Ascending aorta (tissue), 2 donors: ENCODE measurements around the gene ADORA3. TPM values are rescaled to one million over a fixed set of nuclear protein-coding genes. Genes with fewer than 3 reads are reported as not detected.

Source experiments
- DNase-seq, 2 donors: peaks; one replicate each; pipeline ENCODE4 v3.0.0-alpha.2; 2019; ENCODE audit warnings: low spot score in 2 of 2
- H3K27ac ChIP-seq, 2 donors: fragments of 200-600 bp; sonication (generic); one replicate each; pipeline ENCODE4 v1.5.1; 2016 to 2017; ENCODE audit warnings: mild to moderate bottlenecking in 1 of 2
- H3K27me3 ChIP-seq: fragments of 200-600 bp; sonication (generic); one replicate; pipeline ENCODE4 v1.5.1; 2017
- H3K36me3 ChIP-seq, 2 donors: fragments of 200-600 bp; sonication (generic); one replicate each; pipeline ENCODE4 v1.5.1; 2016
- H3K4me1 ChIP-seq, 2 donors: fragments of 200-600 bp; sonication (generic); one replicate each; pipeline ENCODE4 v1.5.1; 2016 to 2017; ENCODE audit warnings: mild to moderate bottlenecking in 1 of 2
- H3K4me3 ChIP-seq, 2 donors: fragments of 200-600 bp; sonication (generic); one replicate each; pipeline ENCODE4 v1.5.1; 2016 to 2017; ENCODE audit warnings: mild to moderate bottlenecking in 1 of 2
- H3K9me3 ChIP-seq, 2 donors: fragments of 200-600 bp; sonication (generic); one replicate each; pipeline ENCODE4 v1.5.1; 2016
- CTCF ChIP-seq, 3 experiments: fragments of 200-600 bp in 2 of 3; fragments of 450-650 bp in 1 of 3; sonication (generic) in 2 of 3; IDR thresholded peaks; one replicate each; pipeline ENCODE4 v1.5.1; 2016 to 2019; ENCODE audit warnings: antibody characterized with exemption in 3 of 3, mild to moderate bottlenecking in 1 of 3, moderate library complexity in 1 of 3
- intact Hi-C: fragments of 100-400 bp; cut with DNase I; formaldehyde crosslinking; loops from one replicate; pipeline ENCODE4 v1.15.1; 2023
- total RNA-seq: library from RNA; depleted of rRNA; stranded (reverse); fragments of >200 nt; gene quantifications from one replicate; pipeline ENCODE4 v1.1.0, GENCODE V29; 2016

ADORA3 gene
- total RNA-seq, 1 donor from 2014 or later, result 3.6 TPM

- H3K36me3 ChIP-seq, result no peaks in the 10 kb centered on the region
- TF ChIP-seq CTCF (IDR thresholded peaks at IDR 0.05), result no peak
- no peak overlapping the region for H3K27ac ChIP-seq
- DNase-seq, result no peak
- no peaks in the 10 kb centered on the region for H3K9me3 ChIP-seq
- peaks cover 0 to 20% of the 10 kb centered on the region in 2 donors for H3K4me1 ChIP-seq
- H3K27me3 ChIP-seq, result no peaks in the 10 kb centered on the region
- no peak overlapping the region for H3K4me3 ChIP-seq
- intact Hi-C loops, result no loop called here
Observed at GRCh38 chr1:111517469-111518225, 14.2 kb upstream of the ADORA3 start.

GRCh38 chr1:111516005-111516535, 12.6 kb upstream of the ADORA3 start:
- no peaks in the 10 kb centered on the region for H3K36me3 ChIP-seq
- H3K27ac ChIP-seq, result peak overlapping the region; percentile 78
- TF ChIP-seq CTCF (IDR thresholded peaks at IDR 0.05), result peak; percentile 29 to 43 (median 35)
- peaks cover 0 to 20% of the 10 kb centered on the region in 2 donors for H3K4me1 ChIP-seq
- no peaks in the 10 kb centered on the region for H3K9me3 ChIP-seq
- peak overlapping the region; percentile 37 to 59 for H3K4me3 ChIP-seq
- DNase-seq, result peak in 1 of 2 donors; percentile 75
- no peaks in the 10 kb centered on the region for H3K27me3 ChIP-seq
- intact Hi-C loops, result no loop called here

- peaks cover 0 to 20% of the 10 kb centered on the region in 2 donors for H3K4me1 ChIP-seq
- H3K9me3 ChIP-seq, result no peaks in the 10 kb centered on the region
- H3K27me3 ChIP-seq, result no peaks in the 10 kb centered on the region
- intact Hi-C loops, result no loop called here
- DNase-seq, result peak; percentile 35 to 87
- H3K36me3 ChIP-seq, result no peaks in the 10 kb centered on the region
- H3K4me3 ChIP-seq, result peak overlapping the region; percentile 37 to 59
- no peak for TF ChIP-seq CTCF (IDR thresholded peaks at IDR 0.05)
- peak overlapping the region; percentile 78 for H3K27ac ChIP-seq
Observed at GRCh38 chr1:111515291-111516004, 12.0 kb upstream of the ADORA3 start.

GRCh38 chr1:111513410-111514020, 10.1 kb upstream of the ADORA3 start:
- H3K4me1 ChIP-seq, result peaks cover 5 to 36% of the 10 kb centered on the region in 2 donors
- DNase-seq, result no peak
- H3K27me3 ChIP-seq, result no peaks in the 10 kb centered on the region
- TF ChIP-seq CTCF (IDR thresholded peaks at IDR 0.05), result no peak
- no peaks in the 10 kb centered on the region for H3K36me3 ChIP-seq
- no peaks in the 10 kb centered on the region for H3K9me3 ChIP-seq
- H3K27ac ChIP-seq, result peak overlapping the region; percentile 7 to 10
- intact Hi-C loops, result no loop called here
- H3K4me3 ChIP-seq, result no peak overlapping the region

- H3K4me1 ChIP-seq, result peaks cover 5 to 39% of the 10 kb centered on the region in 2 donors
- H3K9me3 ChIP-seq, result no peaks in the 10 kb centered on the region
- DNase-seq, result no peak
- H3K27ac ChIP-seq, result peak overlapping the region; percentile 7 to 10
- no peak overlapping the region for H3K4me3 ChIP-seq
- no peaks in the 10 kb centered on the region for H3K27me3 ChIP-seq
- intact Hi-C loops, result no loop called here
- no peaks in the 10 kb centered on the region for H3K36me3 ChIP-seq
- no peak for TF ChIP-seq CTCF (IDR thresholded peaks at IDR 0.05)
Observed at GRCh38 chr1:111512931-111513330, 9.5 kb upstream of the ADORA3 start.
